Type B pancreatic cell (in vitro differentiated cells): ENCODE results near the gene CLIP4. TPM values are rescaled to one million over a fixed set of nuclear protein-coding genes. Genes with fewer than 3 reads are reported as not detected.

ENCODE experiments used
- DNase-seq: peaks from one replicate; pipeline ENCODE4 v3.0.0; 2021; ENCODE audit warnings: mixed read lengths; ENCODE audit not compliant: unreplicated experiment; ENCODE audit errors: extremely low spot score
- H3K27ac Mint-ChIP-seq: 2 replicates; pipeline ENCODE4 v1.8.0; 2021; ENCODE audit warnings: mild to moderate bottlenecking, mixed read lengths
- H3K27me3 Mint-ChIP-seq: 2 replicates; pipeline ENCODE4 v1.8.0; 2021; ENCODE audit warnings: mixed read lengths
- H3K36me3 Mint-ChIP-seq: 2 replicates; pipeline ENCODE4 v1.8.0; 2021; ENCODE audit warnings: mixed read lengths
- H3K4me1 Mint-ChIP-seq: one replicate; pipeline ENCODE4 v1.8.0; 2021; ENCODE audit warnings: mixed read lengths; ENCODE audit not compliant: unreplicated experiment
- H3K4me3 Mint-ChIP-seq: 2 replicates; pipeline ENCODE4 v1.8.0; 2021; ENCODE audit warnings: mild to moderate bottlenecking, mixed read lengths
- H3K9me3 Mint-ChIP-seq: 2 replicates; pipeline ENCODE4 v1.8.0; 2021; ENCODE audit warnings: mixed read lengths
- CTCF ChIP-seq: fragments of 200-600 bp; sonication (generic); conservative IDR thresholded peaks from 2 replicates; pipeline ENCODE4 v1.5.0; 2021; ENCODE audit warnings: antibody characterized with exemption, mild to moderate bottlenecking
- total RNA-seq: library from RNA; stranded (reverse); gene quantifications from 2 replicates; pipeline ENCODE4 v1.2.1, GENCODE V29; 2021; ENCODE audit warnings: low replicate concordance

The CLIP4 gene
- total RNA-seq, 1 donor from 2014 or later, result 12.1 TPM

- Mint-ChIP-seq H3K9me3 (no peaks in the 10 kb centered on the region), H3K4me3 (no peak overlapping the region), H3K27ac (no peak overlapping the region), H3K36me3 (peaks cover 14% of the 10 kb centered on the region), H3K27me3 (no peaks in the 10 kb centered on the region), H3K4me1 (peaks cover 7% of the 10 kb centered on the region)
- no peak for TF ChIP-seq CTCF
- no peak for DNase-seq
These were observed 43.9 kb downstream of the CLIP4 start for GRCh38 chr2:29159125-29159524.

- no peak for DNase-seq
- no peak for TF ChIP-seq CTCF
- Mint-ChIP-seq H3K27ac (no peak overlapping the region), H3K4me1 (peaks cover 8% of the 10 kb centered on the region), H3K9me3 (no peaks in the 10 kb centered on the region), H3K36me3 (peaks cover 14% of the 10 kb centered on the region), H3K4me3 (no peak overlapping the region), H3K27me3 (no peaks in the 10 kb centered on the region)
These were observed 45.0 kb downstream of the CLIP4 start for GRCh38 chr2:29160184-29160583.

GRCh38 chr2:29162204-29162928 is 47.2 kb downstream of the CLIP4 start:
- Mint-ChIP-seq H3K36me3 (peaks cover 8% of the 10 kb centered on the region), H3K4me1 (peaks cover 16% of the 10 kb centered on the region), H3K27ac (no peak overlapping the region), H3K4me3 (no peak overlapping the region), H3K27me3 (no peaks in the 10 kb centered on the region), H3K9me3 (no peaks in the 10 kb centered on the region)
- no peak for DNase-seq
- TF ChIP-seq CTCF, result no peak

- no peak for DNase-seq
- Mint-ChIP-seq H3K36me3 (peaks cover 6% of the 10 kb centered on the region), H3K9me3 (no peaks in the 10 kb centered on the region), H3K27me3 (no peaks in the 10 kb centered on the region), H3K27ac (no peak overlapping the region), H3K4me1 (peaks cover 16% of the 10 kb centered on the region), H3K4me3 (no peak overlapping the region)
- no peak for TF ChIP-seq CTCF
These were observed 49.1 kb downstream of the CLIP4 start for GRCh38 chr2:29164091-29164846.

- H3K27me3 Mint-ChIP-seq, result no peaks in the 10 kb centered on the region
- peaks cover 16% of the 10 kb centered on the region for H3K4me1 Mint-ChIP-seq
- TF ChIP-seq CTCF, result no peak
- H3K9me3 Mint-ChIP-seq, result no peaks in the 10 kb centered on the region
- H3K36me3 Mint-ChIP-seq, result peaks cover 14% of the 10 kb centered on the region
- no peak overlapping the region for H3K4me3 Mint-ChIP-seq
- no peak for DNase-seq
- H3K27ac Mint-ChIP-seq, result no peak overlapping the region
These were observed 50.4 kb downstream of the CLIP4 start for GRCh38 chr2:29165362-29166241.
